ENCODE results near the gene TECTB. TPM values are rescaled to one million over a fixed set of nuclear protein-coding genes. Genes with fewer than 3 reads are reported as not detected.

TECTB gene
- total RNA-seq, 1 donor from 2014 or later: 0.10 TPM

DNA sequence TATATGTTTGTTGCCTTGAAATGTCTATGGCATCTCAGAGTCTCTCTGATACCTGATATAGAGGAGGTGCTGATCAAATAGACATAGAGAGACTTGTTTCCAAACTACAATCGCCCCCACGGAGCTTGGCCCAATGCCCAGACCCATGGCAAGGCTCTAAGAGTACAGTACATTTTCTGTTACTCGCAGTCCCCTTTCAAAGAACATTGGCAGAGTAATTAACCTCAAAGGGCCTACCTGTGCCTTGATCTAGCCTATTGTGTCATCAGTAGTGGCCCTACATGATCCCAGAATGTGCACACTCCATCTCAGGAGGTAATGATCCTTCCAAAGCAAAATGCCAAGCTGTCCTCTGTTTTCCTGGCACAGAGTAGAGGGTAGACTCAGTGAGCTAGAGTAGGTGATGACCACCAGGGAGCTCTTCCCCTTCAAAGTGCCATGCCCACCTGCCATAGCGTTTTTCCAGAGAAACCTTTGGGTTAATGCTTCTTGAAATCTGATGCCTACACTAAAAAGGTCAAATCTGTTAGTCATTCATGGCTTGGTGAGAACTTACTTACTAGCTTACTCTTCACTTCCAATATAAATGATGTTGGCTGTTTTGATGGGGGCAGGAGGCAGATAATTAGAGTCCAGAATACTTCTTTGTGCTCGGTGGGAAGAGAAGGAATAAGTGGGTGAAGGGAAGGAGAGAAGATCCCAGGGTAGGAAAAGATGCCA is 49.5 kb downstream of the TECTB start:
- no peak for DNase-seq (ENCODE audit: extremely low spot score, unreplicated experiment)
- Mint-ChIP-seq H3K36me3 (no peaks in the 10 kb centered on the region), H3K27ac (peak overlapping the region; percentile 21), H3K9me3 (peaks cover 4% of the 10 kb centered on the region), H3K27me3 (peaks cover 3% of the 10 kb centered on the region), H3K4me1 (ENCODE audit: unreplicated experiment) (peaks cover 13% of the 10 kb centered on the region), H3K4me3 (no peak overlapping the region)
- TF ChIP-seq, protein P1, sequence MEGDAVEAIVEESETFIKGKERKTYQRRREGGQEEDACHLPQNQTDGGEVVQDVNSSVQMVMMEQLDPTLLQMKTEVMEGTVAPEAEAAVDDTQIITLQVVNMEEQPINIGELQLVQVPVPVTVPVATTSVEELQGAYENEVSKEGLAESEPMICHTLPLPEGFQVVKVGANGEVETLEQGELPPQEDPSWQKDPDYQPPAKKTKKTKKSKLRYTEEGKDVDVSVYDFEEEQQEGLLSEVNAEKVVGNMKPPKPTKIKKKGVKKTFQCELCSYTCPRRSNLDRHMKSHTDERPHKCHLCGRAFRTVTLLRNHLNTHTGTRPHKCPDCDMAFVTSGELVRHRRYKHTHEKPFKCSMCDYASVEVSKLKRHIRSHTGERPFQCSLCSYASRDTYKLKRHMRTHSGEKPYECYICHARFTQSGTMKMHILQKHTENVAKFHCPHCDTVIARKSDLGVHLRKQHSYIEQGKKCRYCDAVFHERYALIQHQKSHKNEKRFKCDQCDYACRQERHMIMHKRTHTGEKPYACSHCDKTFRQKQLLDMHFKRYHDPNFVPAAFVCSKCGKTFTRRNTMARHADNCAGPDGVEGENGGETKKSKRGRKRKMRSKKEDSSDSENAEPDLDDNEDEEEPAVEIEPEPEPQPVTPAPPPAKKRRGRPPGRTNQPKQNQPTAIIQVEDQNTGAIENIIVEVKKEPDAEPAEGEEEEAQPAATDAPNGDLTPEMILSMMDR (conservative IDR thresholded peaks at IDR 0.05): no peak

DNA sequence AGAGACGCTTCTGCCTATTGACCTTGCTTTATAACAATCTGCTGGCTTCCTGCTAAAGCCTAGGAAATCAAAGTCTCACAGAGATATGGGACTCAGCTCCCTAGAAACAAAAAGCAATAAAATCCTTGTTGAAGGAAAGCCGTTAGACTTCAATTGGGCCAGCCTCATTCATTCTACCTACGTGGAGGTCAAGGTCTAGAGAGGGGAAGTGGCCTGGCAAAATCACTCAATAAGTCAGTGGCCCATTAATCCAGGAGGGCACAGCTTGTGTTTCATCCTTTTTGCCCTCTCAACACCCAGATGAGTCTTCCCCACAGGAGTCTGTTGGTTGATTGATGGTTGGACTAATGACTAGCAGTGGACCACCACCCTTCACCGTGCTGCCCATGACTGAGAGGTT is 50.3 kb downstream of the TECTB start:
- peaks cover 4% of the 10 kb centered on the region for H3K9me3 Mint-ChIP-seq
- H3K36me3 Mint-ChIP-seq: no peaks in the 10 kb centered on the region
- TF ChIP-seq, protein P1 (conservative IDR thresholded peaks at IDR 0.05): no peak
- H3K4me3 Mint-ChIP-seq: no peak overlapping the region
- peaks cover 3% of the 10 kb centered on the region for H3K27me3 Mint-ChIP-seq
- no peak for DNase-seq (ENCODE audit: extremely low spot score, unreplicated experiment)
- no peak overlapping the region for H3K27ac Mint-ChIP-seq
- peaks cover 13% of the 10 kb centered on the region for H3K4me1 Mint-ChIP-seq (ENCODE audit: unreplicated experiment)

DNA sequence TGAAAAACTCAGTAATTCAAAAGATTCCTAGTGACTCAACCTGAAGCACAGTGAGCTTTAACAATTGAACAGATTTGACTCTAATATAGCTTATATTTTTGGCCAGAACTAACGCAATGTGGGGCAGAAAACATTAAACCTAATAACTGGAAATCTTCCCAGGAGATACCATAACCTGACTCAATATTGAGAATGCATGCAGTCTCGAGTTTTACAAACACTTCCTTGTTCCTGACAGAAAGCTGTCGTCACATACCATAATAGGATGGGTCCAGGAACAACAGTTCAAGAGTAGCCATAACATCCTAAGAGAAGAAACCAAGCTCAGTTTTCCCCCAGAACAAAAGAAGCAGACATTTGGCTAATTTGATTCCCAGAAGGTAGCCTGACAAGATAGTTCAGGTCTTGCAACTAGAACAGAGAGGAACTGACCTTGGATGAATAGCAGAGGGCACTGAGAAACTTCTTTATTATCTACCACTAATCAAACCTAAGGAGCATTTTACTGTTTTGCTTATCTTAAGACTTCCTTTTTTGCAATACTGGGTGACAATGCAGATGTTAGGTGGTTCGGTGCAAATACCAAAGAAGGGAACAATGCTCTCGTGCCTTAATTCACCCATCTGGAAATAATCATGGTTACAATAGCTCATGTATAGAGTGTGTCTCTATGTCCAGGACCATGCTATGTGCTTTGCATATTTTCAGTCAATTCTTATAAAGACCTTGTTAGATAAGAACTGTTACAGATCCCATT is 52.1 kb downstream of the TECTB start:
- TF ChIP-seq, protein P1 (conservative IDR thresholded peaks at IDR 0.05): no peak
- H3K9me3 Mint-ChIP-seq: peaks cover 4% of the 10 kb centered on the region
- H3K4me1 Mint-ChIP-seq (ENCODE audit: unreplicated experiment): peaks cover 13% of the 10 kb centered on the region

DNA sequence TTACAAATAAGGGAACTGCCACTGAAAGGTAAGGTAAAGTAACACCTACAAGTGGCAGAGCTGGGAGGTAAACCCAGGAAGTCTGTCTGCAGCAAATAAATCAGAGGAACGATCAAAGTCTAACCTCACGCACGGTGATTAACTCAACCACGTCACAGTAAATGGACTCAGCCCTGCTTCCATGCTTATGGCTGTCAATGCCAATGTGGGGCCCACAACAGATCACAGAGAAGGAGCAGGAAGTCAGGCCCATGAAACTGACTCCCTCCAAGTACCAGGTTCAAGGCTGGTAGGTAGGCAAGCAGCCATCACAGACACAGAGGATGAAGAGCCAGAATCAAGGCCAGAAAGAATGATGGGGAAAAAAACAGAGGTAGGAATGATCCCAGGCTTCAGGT is 52.7 kb downstream of the TECTB start:
- H3K36me3 Mint-ChIP-seq: no peaks in the 10 kb centered on the region
- peaks cover 3% of the 10 kb centered on the region for H3K27me3 Mint-ChIP-seq
- no peak overlapping the region for H3K4me3 Mint-ChIP-seq
- peaks cover 13% of the 10 kb centered on the region for H3K4me1 Mint-ChIP-seq (ENCODE audit: unreplicated experiment)
- no peak for DNase-seq (ENCODE audit: extremely low spot score, unreplicated experiment)
- H3K27ac Mint-ChIP-seq: peak overlapping the region; percentile 82
- TF ChIP-seq, protein P1 (conservative IDR thresholded peaks at IDR 0.05): no peak
- peaks cover 4% of the 10 kb centered on the region for H3K9me3 Mint-ChIP-seq

More for the DNA sequence above, 52.1 kb downstream of the TECTB start:
- H3K36me3 Mint-ChIP-seq: no peaks in the 10 kb centered on the region
- H3K4me3 Mint-ChIP-seq: no peak overlapping the region
- H3K27me3 Mint-ChIP-seq: peaks cover 3% of the 10 kb centered on the region
- peak overlapping the region; percentile 82 for H3K27ac Mint-ChIP-seq
- DNase-seq (ENCODE audit: extremely low spot score, unreplicated experiment): no peak

DNA sequence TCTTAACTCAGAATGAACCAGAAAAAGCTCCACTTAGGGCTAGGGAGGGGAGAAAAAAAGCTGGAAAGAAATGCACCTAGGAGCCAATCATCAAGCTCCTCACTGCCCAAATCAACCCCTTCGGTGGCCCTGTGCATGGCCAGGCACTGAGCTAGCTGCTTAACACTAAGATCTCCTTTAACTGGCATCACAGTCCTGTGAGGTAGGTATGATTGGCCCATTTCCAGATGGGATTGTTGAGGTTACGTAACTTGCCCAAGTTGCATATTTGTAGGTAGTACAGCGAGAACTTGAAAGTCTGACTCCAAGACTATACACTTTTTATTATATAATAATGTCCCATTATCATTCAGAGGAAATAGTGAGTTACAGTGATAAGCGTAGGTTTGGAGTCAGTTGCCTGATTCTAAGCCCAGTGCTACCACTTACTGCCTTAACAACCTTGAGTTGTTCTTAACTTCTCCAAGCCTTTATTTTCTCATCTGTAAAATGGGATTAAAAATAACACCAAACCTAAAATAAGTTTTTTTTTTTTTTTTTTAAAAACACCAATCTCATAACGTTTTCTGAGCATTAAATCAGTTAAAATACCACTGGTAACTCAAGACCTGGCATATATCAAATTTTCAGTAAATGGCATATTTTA is 53.5 kb downstream of the TECTB start:
- TF ChIP-seq, protein P1 (conservative IDR thresholded peaks at IDR 0.05): no peak
- Mint-ChIP-seq H3K4me3 (no peak overlapping the region), H3K27ac (no peak overlapping the region), H3K4me1 (ENCODE audit: unreplicated experiment) (peaks cover 13% of the 10 kb centered on the region), H3K27me3 (peaks cover 3% of the 10 kb centered on the region), H3K36me3 (no peaks in the 10 kb centered on the region), H3K9me3 (peaks cover 4% of the 10 kb centered on the region)
- no peak for DNase-seq (ENCODE audit: extremely low spot score, unreplicated experiment)
